ENCODE measurements around the gene ITM2A. TPM values are rescaled to one million over a fixed set of nuclear protein-coding genes. Genes with fewer than 3 reads are reported as not detected.

ITM2A gene
- total and polyA plus RNA-seq, 2 donors (not counting 3 experiments of a cell fraction or from before 2014, with no cell fraction given), result 3.9 to 10.2 TPM

GRCh38 chrX:79409657-79410056 lies 42.5 kb upstream of the ITM2A start:
- no peak overlapping the region for H2AFZ ChIP-seq (ENCODE audit: low read depth, low read length)
- dilution Hi-C loops (cut with MboI; ENCODE audit: extremely low pct_ligation_motif_present, low sequenced_read_pairs), result no loop called here
- no peaks in the 10 kb centered on the region for H4K20me1 ChIP-seq (replicated peaks; ENCODE audit: control insufficient read depth, extremely low read depth, insufficient read depth, low read length)
- no peak overlapping the region for H3K4me2 ChIP-seq (ENCODE audit: insufficient read depth, low read length)
- intact Hi-C loops (cut with micrococcal nuclease), result loop anchor here (5.0 kb wide), 1 partner anchor 42 kb away; the partner anchor contains the start of gene ITM2A
- BruUV-seq (replicated peaks), result no TSS peak
- H3K9ac ChIP-seq (replicated peaks; ENCODE audit: extremely low read depth, insufficient read depth, low read length), result no peak overlapping the region
- no peak for TF ChIP-seq POLR2A (IDR thresholded peaks at IDR 0.05; ENCODE audit: low read depth, low read length)
- no peak for TF ChIP-seq FOS (IDR thresholded peaks at IDR 0.05; ENCODE audit: borderline replicate concordance, insufficient read depth, low read length)
- H3K36me3 ChIP-seq (ENCODE audit: control insufficient read depth in 2 of 2, extremely low read depth in 1 of 2, insufficient read depth in 2 of 2, low read length in 2 of 2), result no peaks in the 10 kb centered on the region
- no peaks in the 10 kb centered on the region for H3K9me1 ChIP-seq (replicated peaks; ENCODE audit: control insufficient read depth, extremely low read depth, insufficient read depth, low read length)
- no peaks in the 10 kb centered on the region for H3K4me1 ChIP-seq (ENCODE audit: control insufficient read depth, extremely low read depth, insufficient read depth, low read length)
- H3K27me3 ChIP-seq (ENCODE audit: control insufficient read depth in 2 of 2, insufficient read depth in 2 of 2, low read length in 2 of 2), result no peaks in the 10 kb centered on the region
- ChIA-PET POLR2A (no interaction called here), CTCF (no interaction called here)
- H3K4me3 ChIP-seq (replicated peaks in 1 of 3; ENCODE audit: insufficient read depth in 1 of 3, low read depth in 1 of 3, low read length in 3 of 3), result no peak overlapping the region
- H3K27ac ChIP-seq (ENCODE audit: insufficient read depth, low read depth, low read length), result no peak overlapping the region
- no peaks in the 10 kb centered on the region for H3K9me3 ChIP-seq (replicated peaks; ENCODE audit: control insufficient read depth, insufficient read depth, low read length)
- FAIRE-seq (no peak), DNase-seq (ENCODE audit: low read depth, low spot score) (no peak)
- H3K79me2 ChIP-seq (ENCODE audit: control insufficient read depth, insufficient read depth, low read length), result no peaks in the 10 kb centered on the region

GRCh38 chrX:79408623-79409322 lies 41.6 kb upstream of the ITM2A start:
- no peaks in the 10 kb centered on the region for H3K79me2 ChIP-seq (ENCODE audit: control insufficient read depth, insufficient read depth, low read length)
- dilution Hi-C loops (cut with MboI; ENCODE audit: extremely low pct_ligation_motif_present, low sequenced_read_pairs), result no loop called here
- no peak overlapping the region for H3K4me2 ChIP-seq (ENCODE audit: insufficient read depth, low read length)
- no peaks in the 10 kb centered on the region for H3K36me3 ChIP-seq (ENCODE audit: control insufficient read depth in 2 of 2, extremely low read depth in 1 of 2, insufficient read depth in 2 of 2, low read length in 2 of 2)
- DNase-seq (ENCODE audit: low read depth, low spot score), result no peak
- no peak overlapping the region for H3K4me3 ChIP-seq (replicated peaks in 1 of 3; ENCODE audit: insufficient read depth in 1 of 3, low read depth in 1 of 3, low read length in 3 of 3)
- POLR2A ChIA-PET, result no interaction called here
- BruUV-seq (replicated peaks), result no TSS peak
- H2AFZ ChIP-seq (ENCODE audit: low read depth, low read length), result no peak overlapping the region
- H3K4me1 ChIP-seq (ENCODE audit: control insufficient read depth, extremely low read depth, insufficient read depth, low read length), result no peaks in the 10 kb centered on the region
- H3K9ac ChIP-seq (replicated peaks; ENCODE audit: extremely low read depth, insufficient read depth, low read length), result no peak overlapping the region
- intact Hi-C loops (cut with micrococcal nuclease), result no loop called here
- H3K27me3 ChIP-seq (ENCODE audit: control insufficient read depth in 2 of 2, insufficient read depth in 2 of 2, low read length in 2 of 2), result no peaks in the 10 kb centered on the region
- no peaks in the 10 kb centered on the region for H3K9me3 ChIP-seq (replicated peaks; ENCODE audit: control insufficient read depth, insufficient read depth, low read length)
- H3K9me1 ChIP-seq (replicated peaks; ENCODE audit: control insufficient read depth, extremely low read depth, insufficient read depth, low read length), result no peaks in the 10 kb centered on the region
- no peaks in the 10 kb centered on the region for H4K20me1 ChIP-seq (replicated peaks; ENCODE audit: control insufficient read depth, extremely low read depth, insufficient read depth, low read length)
- TF ChIP-seq POLR2A (IDR thresholded peaks at IDR 0.05; ENCODE audit: low read depth, low read length) (no peak), POLR2AphosphoS5 (IDR thresholded peaks at IDR 0.05; ENCODE audit: insufficient read depth, low read depth, low read length) (no peak), GATA2 (IDR thresholded peaks at IDR 0.05; ENCODE audit: insufficient read depth, insufficient read length, low read depth, low read length) (no peak), MAX (IDR thresholded peaks at IDR 0.05; ENCODE audit: insufficient read depth, insufficient read length) (no peak), MYC (IDR thresholded peaks at IDR 0.05; ENCODE audit: low read depth, low read length) (no peak), EZH2 (IDR thresholded peaks at IDR 0.05; ENCODE audit: borderline replicate concordance, low read depth, low read length, severe bottlenecking) (no peak), JUN (IDR thresholded peaks at IDR 0.05; ENCODE audit: borderline replicate concordance, insufficient read depth, insufficient read length, low read depth) (no peak), FOS (IDR thresholded peaks at IDR 0.05; ENCODE audit: borderline replicate concordance, insufficient read depth, low read length) (no peak), CTCF (IDR thresholded peaks at IDR 0.05; ENCODE audit: extremely low read depth in 1 of 2, insufficient read depth in 1 of 2, low read depth in 1 of 2, low read length in 2 of 2) (no peak)
- FAIRE-seq, result no peak
- CTCF ChIA-PET, result no interaction called here
- H3K27ac ChIP-seq (ENCODE audit: insufficient read depth, low read depth, low read length), result no peak overlapping the region
